ENCODE measurements around the gene PALLD.

GRCh38 chr4:168485156-168485910, 11.5 kb upstream of the PALLD start:
- TF ChIP-seq POLR2A (IDR thresholded peaks at IDR 0.05) (no peak), EP300 (IDR thresholded peaks at IDR 0.05) (no peak), POLR2AphosphoS5 (IDR thresholded peaks at IDR 0.05) (no peak)
- TF ChIP-seq, protein P1, sequence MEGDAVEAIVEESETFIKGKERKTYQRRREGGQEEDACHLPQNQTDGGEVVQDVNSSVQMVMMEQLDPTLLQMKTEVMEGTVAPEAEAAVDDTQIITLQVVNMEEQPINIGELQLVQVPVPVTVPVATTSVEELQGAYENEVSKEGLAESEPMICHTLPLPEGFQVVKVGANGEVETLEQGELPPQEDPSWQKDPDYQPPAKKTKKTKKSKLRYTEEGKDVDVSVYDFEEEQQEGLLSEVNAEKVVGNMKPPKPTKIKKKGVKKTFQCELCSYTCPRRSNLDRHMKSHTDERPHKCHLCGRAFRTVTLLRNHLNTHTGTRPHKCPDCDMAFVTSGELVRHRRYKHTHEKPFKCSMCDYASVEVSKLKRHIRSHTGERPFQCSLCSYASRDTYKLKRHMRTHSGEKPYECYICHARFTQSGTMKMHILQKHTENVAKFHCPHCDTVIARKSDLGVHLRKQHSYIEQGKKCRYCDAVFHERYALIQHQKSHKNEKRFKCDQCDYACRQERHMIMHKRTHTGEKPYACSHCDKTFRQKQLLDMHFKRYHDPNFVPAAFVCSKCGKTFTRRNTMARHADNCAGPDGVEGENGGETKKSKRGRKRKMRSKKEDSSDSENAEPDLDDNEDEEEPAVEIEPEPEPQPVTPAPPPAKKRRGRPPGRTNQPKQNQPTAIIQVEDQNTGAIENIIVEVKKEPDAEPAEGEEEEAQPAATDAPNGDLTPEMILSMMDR (IDR thresholded peaks at IDR 0.05) = no peak

Data from gastroesophageal sphincter (tissue), 3 donors.